HCT116 (cell line): ENCODE results near the gene TLN1.

Experiments used
- CTCF ChIP-seq, 3 experiments: fragments of 200-600 bp in 1 of 3; sonication (generic) in 1 of 3; IDR thresholded peaks in 2 of 3; conservative IDR thresholded peaks in 1 of 3; 2 replicates each; pipeline ENCODE4 v1.5.1; 2012 to 2017; ENCODE audit warnings: low read depth in 2 of 3, low read length in 2 of 3, antibody characterized with exemption in 1 of 3, borderline replicate concordance in 1 of 3, control low read depth in 1 of 3, mild to moderate bottlenecking in 1 of 3, mixed read lengths in 1 of 3, mixed run types in 1 of 3, moderate library complexity in 1 of 3; ENCODE audit not compliant: insufficient read depth in 1 of 3
- EGR1 ChIP-seq: IDR thresholded peaks from 2 replicates; pipeline ENCODE4 v1.6.1; 2012; ENCODE audit warnings: low read depth
- EZH2 ChIP-seq: fragments of 200-600 bp; sonication (generic); IDR thresholded peaks from 2 replicates; pipeline ENCODE4 v1.6.1; 2017; ENCODE audit warnings: antibody characterized with exemption, mixed run types
- EZH2phosphoT487 ChIP-seq: fragments of 200-600 bp; IDR thresholded peaks from 2 replicates; pipeline ENCODE4 v1.6.1; 2018; ENCODE audit warnings: antibody characterized with exemption, borderline replicate concordance
- JUND ChIP-seq: IDR thresholded peaks from 2 replicates; pipeline ENCODE4 v1.6.1; 2012
- MAX ChIP-seq: IDR thresholded peaks from 2 replicates; pipeline ENCODE4 v1.6.1; 2012
- POLR2A ChIP-seq: IDR thresholded peaks from 2 replicates; pipeline ENCODE4 v1.7.0; 2011; ENCODE audit warnings: borderline replicate concordance; ENCODE audit not compliant: insufficient read depth, insufficient read length; ENCODE audit errors: extremely low read depth
- POLR2AphosphoS5 ChIP-seq: IDR thresholded peaks from 2 replicates; pipeline ENCODE4 v1.6.1; 2011; ENCODE audit warnings: mild to moderate bottlenecking, low read depth, low read length, moderate library complexity
- REST ChIP-seq: IDR thresholded peaks from 2 replicates; pipeline ENCODE4 v1.6.1; 2012; ENCODE audit warnings: low read depth
- TCF7L2 ChIP-seq: IDR thresholded peaks from 2 replicates; pipeline ENCODE4 v1.7.0; 2011; ENCODE audit warnings: borderline replicate concordance, inconsistent platforms; ENCODE audit not compliant: insufficient read depth, insufficient read length; ENCODE audit errors: extremely low read depth
- YY1 ChIP-seq: IDR thresholded peaks from 2 replicates; pipeline ENCODE4 v1.6.1; 2011; ENCODE audit warnings: low read length, low read depth, moderate library complexity, mild to moderate bottlenecking; ENCODE audit not compliant: insufficient replicate concordance; ENCODE audit errors: extremely low read depth
- ZNF274 ChIP-seq: fragments of 200-500 bp; sonication (Bioruptor generic); IDR thresholded peaks from 2 replicates; pipeline ENCODE4 v1.6.1; 2014; ENCODE audit warnings: mild to moderate bottlenecking, low read depth, low read length, inconsistent platforms

- TF ChIP-seq CTCF (IDR thresholded peaks at IDR 0.05 in 2 of 3, conservative IDR thresholded peaks at IDR 0.05 in 1 of 3; ENCODE audit: borderline replicate concordance in 1 of 3, insufficient read depth in 1 of 3, low read depth in 2 of 3, low read length in 2 of 3) = no peak
- peak; percentile 5 for TF ChIP-seq POLR2A
- TF ChIP-seq MAX = no peak
- no peak for TF ChIP-seq POLR2AphosphoS5
- TF ChIP-seq JUND = no peak
- no peak for TF ChIP-seq YY1
- TF ChIP-seq EZH2phosphoT487 = no peak
- TF ChIP-seq ZNF274 = no peak
- TF ChIP-seq REST = no peak
- TF ChIP-seq TCF7L2 = no peak
- no peak for TF ChIP-seq EZH2
- no peak for TF ChIP-seq EGR1
Measured at GRCh38 chr9:35748242-35748857, 16.4 kb upstream of the TLN1 start.
